22Rv1 (cell line): ENCODE data around the gene MAD1L1.

Source experiments
- ZFX ChIP-seq: fragments of 450-650 bp; IDR thresholded peaks from 2 replicates; pipeline ENCODE4 v1.6.1; 2017; ENCODE audit warnings: antibody characterized with exemption, borderline replicate concordance
- TF ChIP-seq, protein P1 (sequence below): fragments of 450-650 bp; IDR thresholded peaks from 2 replicates; pipeline ENCODE4 v1.5.1; 2017; ENCODE audit warnings: mild to moderate bottlenecking

DNA sequence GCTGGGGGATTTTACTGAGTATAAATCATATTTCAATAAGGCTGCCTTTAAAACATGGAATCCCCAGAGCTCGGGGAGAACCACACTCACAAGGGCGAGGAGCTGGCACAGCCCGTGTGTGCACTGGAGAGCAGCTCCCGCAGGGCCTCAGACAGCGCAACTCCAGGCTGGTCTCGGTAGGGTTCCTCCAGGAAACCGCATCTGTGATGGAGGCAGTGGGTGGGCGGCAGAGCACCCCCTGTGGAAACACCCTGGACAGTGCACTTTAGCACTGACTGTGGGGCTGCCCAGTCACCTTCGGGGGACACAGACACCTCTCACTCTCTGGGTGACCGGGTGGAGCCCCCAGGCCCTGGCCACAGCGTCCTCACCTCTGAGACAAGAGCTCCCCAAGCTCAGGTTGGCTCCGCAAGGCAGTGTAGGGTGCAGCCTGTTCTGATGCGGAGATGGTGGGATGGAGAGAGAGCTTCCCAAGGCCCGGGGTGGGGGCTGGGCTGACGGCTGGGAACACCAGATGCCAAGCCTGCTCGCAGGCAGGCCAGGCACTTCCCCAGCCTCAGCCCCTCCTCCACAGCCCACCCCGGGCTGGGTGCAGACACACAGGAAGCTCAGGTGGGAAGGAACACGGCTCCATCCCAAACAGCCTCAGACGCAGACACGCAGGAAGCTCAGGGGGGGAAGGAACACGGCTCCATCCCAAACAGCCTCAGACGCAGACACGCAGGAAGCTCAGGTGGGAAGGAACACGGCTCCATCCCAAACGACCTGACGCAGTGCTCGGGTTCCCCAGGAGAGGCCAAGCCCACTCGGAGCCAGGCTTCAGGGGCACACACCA is 224.4 kb downstream of the MAD1L1 start:
- TF ChIP-seq, protein P1, sequence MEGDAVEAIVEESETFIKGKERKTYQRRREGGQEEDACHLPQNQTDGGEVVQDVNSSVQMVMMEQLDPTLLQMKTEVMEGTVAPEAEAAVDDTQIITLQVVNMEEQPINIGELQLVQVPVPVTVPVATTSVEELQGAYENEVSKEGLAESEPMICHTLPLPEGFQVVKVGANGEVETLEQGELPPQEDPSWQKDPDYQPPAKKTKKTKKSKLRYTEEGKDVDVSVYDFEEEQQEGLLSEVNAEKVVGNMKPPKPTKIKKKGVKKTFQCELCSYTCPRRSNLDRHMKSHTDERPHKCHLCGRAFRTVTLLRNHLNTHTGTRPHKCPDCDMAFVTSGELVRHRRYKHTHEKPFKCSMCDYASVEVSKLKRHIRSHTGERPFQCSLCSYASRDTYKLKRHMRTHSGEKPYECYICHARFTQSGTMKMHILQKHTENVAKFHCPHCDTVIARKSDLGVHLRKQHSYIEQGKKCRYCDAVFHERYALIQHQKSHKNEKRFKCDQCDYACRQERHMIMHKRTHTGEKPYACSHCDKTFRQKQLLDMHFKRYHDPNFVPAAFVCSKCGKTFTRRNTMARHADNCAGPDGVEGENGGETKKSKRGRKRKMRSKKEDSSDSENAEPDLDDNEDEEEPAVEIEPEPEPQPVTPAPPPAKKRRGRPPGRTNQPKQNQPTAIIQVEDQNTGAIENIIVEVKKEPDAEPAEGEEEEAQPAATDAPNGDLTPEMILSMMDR: no peak
- TF ChIP-seq ZFX: no peak
